Activated naive CD4-positive, alpha-beta T cell treated with anti-CD3 and anti-CD28 coated beads, Interleukin-2, amount 10 ng/mL, durations not matched to agents 7 days and 5 days (primary cell): ENCODE results near the gene KY.

Source experiments
- CTCF ChIA-PET: fragments of 350-600 bp; sonication (Branson Sonifier 250); formaldehyde crosslinking; loops from one replicate; lab custom pipeline; 2021; ENCODE audit warnings: antibody characterized with exemption; lab: Charles Lee
- DNase-seq: peaks from one replicate; pipeline ENCODE4 v3.0.0-alpha.2; 2020
- H3K27ac Mint-ChIP-seq: one replicate; pipeline ENCODE4 v1.8.0; 2021; ENCODE audit warnings: mild to moderate bottlenecking, moderate library complexity, mixed read lengths
- H3K27me3 Mint-ChIP-seq: one replicate; pipeline ENCODE4 v1.8.0; 2021; ENCODE audit warnings: mild to moderate bottlenecking, mixed read lengths
- H3K36me3 Mint-ChIP-seq: one replicate; pipeline ENCODE4 v1.8.0; 2021; ENCODE audit warnings: mixed read lengths
- H3K4me1 Mint-ChIP-seq: one replicate; pipeline ENCODE4 v1.8.0; 2021; ENCODE audit warnings: mixed read lengths
- H3K4me3 Mint-ChIP-seq: one replicate; pipeline ENCODE4 v1.8.0; 2021; ENCODE audit warnings: mild to moderate bottlenecking, moderate library complexity, mixed read lengths
- H3K9me3 Mint-ChIP-seq: one replicate; pipeline ENCODE4 v1.8.0; 2021; ENCODE audit warnings: mixed read lengths

Gene KY

DNA sequence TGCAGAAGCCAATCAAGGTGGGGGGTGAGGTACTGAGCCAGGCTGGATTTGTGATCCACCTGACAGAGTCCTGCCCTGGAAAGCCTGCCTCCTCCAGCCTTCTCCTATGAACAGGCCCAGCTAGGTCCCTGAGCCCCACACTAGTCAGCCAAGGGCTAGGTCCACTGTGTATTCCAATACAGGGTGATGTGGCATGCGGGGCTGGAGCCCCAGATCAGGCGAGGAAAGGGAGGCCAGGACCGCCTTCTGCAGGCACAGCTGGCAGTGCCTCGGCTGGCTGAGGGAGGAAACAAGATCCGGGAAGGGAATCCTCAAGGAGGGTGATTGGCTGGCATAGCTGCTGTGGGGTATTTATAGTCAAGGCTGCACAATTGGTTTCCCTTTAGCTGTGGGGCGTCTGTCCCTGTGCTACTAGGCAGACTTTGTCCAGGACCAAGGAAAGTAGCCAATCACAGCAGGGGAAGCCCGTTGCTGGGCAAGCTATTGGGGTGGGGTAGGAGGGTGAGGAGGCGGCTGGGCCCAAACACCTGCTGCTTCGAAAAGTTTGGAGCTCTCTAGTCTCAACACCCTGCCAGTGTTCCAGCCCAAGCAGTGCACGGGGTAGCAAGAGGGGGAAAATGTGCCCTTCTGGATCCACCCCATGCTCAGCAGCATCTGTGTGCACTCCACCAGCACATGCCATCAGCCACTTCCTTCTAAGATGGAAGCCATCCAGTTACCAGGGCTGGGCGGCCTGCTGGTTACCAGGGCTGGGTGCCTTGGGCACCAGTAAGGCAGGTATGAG lies 5.9 kb downstream of the KY start:
- no peak for DNase-seq

DNA sequence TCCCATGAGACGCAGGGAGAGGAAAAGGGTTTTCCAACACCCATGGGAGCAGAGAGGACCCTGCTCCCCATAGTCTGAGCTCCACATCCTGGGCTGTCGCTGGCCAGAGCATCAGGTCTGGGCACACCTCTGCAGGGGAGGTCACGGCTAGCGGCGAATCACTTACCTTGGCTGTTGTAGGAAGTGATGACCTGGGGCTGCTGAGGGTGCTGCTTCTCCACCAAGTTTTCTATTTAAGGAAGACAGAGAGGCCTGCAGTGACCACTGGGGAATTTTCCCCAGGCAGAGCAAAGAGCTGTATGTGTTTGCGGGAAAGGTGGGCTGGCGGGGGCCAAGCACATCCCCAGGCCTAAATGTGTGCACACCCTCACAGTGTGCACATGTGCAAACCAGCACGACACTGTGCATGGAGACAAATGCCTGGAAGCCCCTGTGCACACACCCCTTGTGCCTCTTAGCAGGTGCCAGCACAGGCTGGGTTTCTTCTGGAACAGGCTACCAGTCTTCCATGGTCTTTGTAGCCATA lies 7.6 kb downstream of the KY start:
- DNase-seq: no peak
- CTCF ChIA-PET: no interaction called here
- Mint-ChIP-seq H3K36me3 (no peaks in the 10 kb centered on the region), H3K4me3 (no peak overlapping the region), H3K4me1 (no peaks in the 10 kb centered on the region), H3K9me3 (no peaks in the 10 kb centered on the region), H3K27me3 (peaks cover 4% of the 10 kb centered on the region), H3K27ac (no peak overlapping the region)

More for the DNA sequence above, 5.9 kb downstream of the KY start:
- Mint-ChIP-seq H3K9me3 (no peaks in the 10 kb centered on the region), H3K4me3 (no peak overlapping the region), H3K27ac (no peak overlapping the region), H3K4me1 (no peaks in the 10 kb centered on the region), H3K36me3 (no peaks in the 10 kb centered on the region), H3K27me3 (peaks cover 19% of the 10 kb centered on the region)
- CTCF ChIA-PET: no interaction called here

DNA sequence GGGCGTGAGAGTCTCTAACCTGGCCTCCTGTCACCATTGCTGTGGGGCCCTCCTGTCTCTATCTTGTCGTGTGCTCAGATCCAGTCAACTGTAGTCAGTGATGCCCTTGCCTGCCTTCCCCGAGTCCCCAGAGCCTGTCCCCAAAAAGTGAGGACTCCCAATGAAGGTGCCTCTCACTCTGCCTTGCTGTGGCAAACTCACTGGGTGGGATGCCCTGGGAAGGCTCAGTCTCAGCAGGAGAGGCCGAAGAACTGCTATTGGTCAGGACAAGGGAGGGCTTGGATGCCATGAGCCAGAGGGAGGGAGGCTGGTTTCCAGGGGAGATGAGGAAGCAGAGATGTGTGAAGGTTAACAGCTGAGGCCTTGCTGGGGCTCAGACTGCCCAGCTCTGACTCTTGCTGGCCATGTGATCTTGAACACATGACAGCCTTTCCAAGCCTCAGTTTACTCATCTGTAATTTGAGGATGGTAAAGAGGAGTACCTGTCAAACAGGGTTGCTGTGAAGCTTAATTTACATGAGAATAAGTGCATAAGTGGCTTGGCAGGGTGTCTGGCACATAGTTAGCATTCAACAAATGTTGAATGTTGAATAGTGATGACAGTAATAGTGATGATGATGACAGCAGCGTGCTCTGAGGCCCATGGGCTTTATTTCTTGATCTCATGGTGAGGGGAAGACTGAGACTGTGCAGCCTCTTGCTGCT lies 8.2 kb downstream of the KY start:
- CTCF ChIA-PET: no interaction called here
- H3K36me3 Mint-ChIP-seq: no peaks in the 10 kb centered on the region
- H3K27me3 Mint-ChIP-seq: peaks cover 3% of the 10 kb centered on the region
- no peaks in the 10 kb centered on the region for H3K4me1 Mint-ChIP-seq
- no peak for DNase-seq
- H3K4me3 Mint-ChIP-seq: no peak overlapping the region
- H3K9me3 Mint-ChIP-seq: no peaks in the 10 kb centered on the region
- no peak overlapping the region for H3K27ac Mint-ChIP-seq

DNA sequence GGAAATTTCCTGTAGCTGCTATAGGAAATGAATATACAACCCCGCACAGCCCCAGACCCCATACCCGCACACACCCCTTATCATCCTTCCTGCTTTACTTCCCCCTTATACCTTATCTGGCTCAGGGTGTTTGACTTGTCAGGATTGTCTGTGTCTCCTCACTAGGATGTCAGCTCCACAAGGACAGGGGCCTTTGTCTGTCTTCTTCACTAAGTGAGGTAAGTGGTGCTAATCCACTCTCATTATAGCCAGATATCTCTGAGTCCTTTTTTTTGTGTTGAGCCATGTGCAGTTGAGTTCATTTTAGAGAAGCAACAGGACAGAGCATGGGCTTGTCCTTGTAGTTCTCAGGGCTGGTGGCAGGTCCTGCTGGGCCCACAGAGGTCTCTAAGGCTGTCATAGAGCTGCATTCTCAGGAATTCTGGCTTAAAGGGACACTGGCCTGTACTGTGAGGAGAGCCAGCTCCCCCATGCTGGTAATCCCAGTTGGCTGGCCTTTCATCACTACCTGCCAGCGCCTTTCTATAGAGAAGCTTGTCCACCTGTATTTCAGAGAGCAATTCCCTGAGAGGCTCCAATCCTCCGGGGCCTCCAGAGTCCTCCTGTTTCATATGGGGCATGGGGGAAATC lies 9.0 kb downstream of the KY start:
- DNase-seq: no peak
- no peaks in the 10 kb centered on the region for H3K4me1 Mint-ChIP-seq
- H3K27ac Mint-ChIP-seq: no peak overlapping the region
- CTCF ChIA-PET: interaction anchor here (0.6 to 1.1 kb wide), 2 partner anchors 41 to 186 kb away, joined by 3 to 5 read pairs; no protein-coding TSS in a partner anchor
- H3K9me3 Mint-ChIP-seq: no peaks in the 10 kb centered on the region
- H3K4me3 Mint-ChIP-seq: no peak overlapping the region
- no peaks in the 10 kb centered on the region for H3K36me3 Mint-ChIP-seq
- peaks cover 3% of the 10 kb centered on the region for H3K27me3 Mint-ChIP-seq

DNA sequence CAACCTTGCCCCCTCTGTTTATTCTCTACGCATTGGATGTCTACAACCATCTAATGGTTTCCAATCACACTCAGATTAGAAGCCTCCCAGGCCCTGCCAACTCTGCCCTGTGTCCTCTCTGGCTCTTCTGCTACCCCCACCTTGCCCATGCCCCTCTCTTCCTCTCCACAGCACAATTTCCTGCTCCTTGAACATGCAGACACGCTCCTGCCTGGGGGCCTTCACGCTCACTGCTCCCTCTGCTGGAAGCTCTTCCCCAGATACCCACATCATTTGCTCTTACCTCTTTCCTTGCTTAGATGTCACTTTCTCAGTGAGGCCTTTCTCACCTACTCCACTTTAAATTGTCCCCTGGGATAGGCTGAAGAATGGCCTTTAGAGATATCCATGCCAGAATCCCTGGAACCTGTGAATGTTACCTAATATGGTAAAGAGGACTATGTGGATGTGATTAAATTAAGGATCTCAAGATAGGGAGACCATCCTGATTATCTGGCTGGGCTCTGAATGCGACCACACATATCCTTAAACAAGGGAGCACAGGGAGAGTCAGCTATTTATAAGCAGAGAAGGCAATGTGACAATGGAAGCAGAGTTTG lies 9.9 kb downstream of the KY start:
- CTCF ChIA-PET: interaction anchor here (0.6 to 3.1 kb wide), 3 partner anchors 38 to 187 kb away, joined by 3 to 9 read pairs (median 5); no protein-coding TSS in a partner anchor
- no peak overlapping the region for H3K27ac Mint-ChIP-seq
- DNase-seq: peak; percentile 33
- no peak overlapping the region for H3K4me3 Mint-ChIP-seq
- H3K27me3 Mint-ChIP-seq: peaks cover 3% of the 10 kb centered on the region
- H3K36me3 Mint-ChIP-seq: no peaks in the 10 kb centered on the region
- no peaks in the 10 kb centered on the region for H3K9me3 Mint-ChIP-seq
- H3K4me1 Mint-ChIP-seq: no peaks in the 10 kb centered on the region

DNA sequence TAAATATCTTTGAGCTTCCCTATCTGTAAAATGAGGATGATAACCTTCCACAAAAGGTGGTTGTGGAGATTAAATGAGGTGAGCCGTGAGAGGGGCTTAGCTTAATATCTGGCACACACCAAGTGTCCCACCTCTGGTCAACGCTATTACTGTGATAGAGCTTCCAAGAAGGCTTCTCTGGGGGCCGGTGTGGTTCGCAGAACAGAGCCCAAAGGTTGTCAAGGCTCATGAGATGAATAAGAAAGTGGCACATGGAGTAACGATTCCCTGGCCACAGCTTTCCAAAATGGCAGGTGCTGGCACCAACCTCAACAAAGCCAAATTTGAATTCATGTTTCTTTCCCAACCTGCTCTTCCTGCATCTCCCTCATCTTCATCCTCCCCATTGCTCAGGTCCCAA lies 10.4 kb downstream of the KY start:
- Mint-ChIP-seq H3K4me3 (no peak overlapping the region), H3K4me1 (no peaks in the 10 kb centered on the region), H3K27me3 (peaks cover 3% of the 10 kb centered on the region), H3K9me3 (no peaks in the 10 kb centered on the region), H3K27ac (no peak overlapping the region), H3K36me3 (no peaks in the 10 kb centered on the region)
- DNase-seq: no peak
- CTCF ChIA-PET: interaction anchor here (3.1 kb wide), 1 partner anchor 37 kb away, joined by 9 read pairs; no protein-coding TSS in a partner anchor

DNA sequence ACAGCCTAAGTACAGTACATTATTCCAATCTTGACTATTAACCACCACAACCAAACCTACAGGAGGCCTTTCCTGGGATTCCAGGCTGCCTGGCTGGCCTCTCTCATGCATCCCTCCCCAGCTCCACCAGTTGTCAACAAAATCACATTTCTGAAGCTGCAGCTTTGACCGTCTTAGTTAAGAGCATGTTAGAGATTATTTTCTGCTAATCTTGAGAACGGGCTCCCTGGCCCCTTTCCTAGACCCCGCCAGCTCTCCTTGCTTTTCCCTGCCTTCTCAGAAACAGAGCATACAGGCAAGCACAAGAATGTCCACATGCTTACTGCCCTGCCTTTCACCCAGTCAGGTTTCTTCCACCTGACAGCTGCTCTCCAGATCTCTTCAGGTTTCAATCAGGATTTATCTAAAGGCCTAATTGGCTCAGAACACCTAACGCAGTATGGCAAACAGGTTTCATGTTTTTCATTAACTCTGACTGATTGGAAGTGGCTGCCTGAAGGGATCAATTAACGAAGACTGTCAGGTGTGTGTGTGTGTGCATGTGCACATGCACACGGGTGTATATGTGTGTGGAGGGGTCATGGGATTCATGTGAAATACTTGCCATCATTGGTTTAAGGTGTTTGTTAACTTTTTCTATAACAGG lies 12.3 kb downstream of the KY start:
- Mint-ChIP-seq H3K4me3 (no peak overlapping the region), H3K4me1 (no peaks in the 10 kb centered on the region), H3K9me3 (no peaks in the 10 kb centered on the region), H3K36me3 (no peaks in the 10 kb centered on the region), H3K27me3 (peaks cover 3% of the 10 kb centered on the region), H3K27ac (no peak overlapping the region)
- CTCF ChIA-PET: interaction anchor here (1.8 to 3.1 kb wide), 2 partner anchors 35 to 38 kb away, joined by 5 to 9 read pairs; no protein-coding TSS in a partner anchor
- no peak for DNase-seq

DNA sequence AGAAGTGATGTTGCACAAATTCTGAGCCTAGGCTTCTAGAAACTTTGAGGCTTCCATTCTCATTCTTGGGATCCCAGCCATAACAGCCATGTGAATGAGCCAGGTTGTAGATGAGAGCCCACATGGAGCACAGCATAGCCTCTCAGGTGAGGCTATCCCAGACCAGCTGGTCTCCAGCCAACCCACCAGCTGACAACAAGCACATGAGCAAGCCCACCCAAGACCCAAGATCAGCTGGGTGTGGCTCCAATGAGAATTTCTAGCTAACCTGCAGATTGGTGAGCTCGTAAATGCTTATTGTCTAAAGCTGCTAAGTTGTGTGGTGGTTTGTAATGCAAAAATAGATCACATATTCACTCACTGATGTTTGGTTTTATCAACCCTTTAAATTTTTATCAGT lies 14.4 kb downstream of the KY start:
- Mint-ChIP-seq H3K4me1 (no peaks in the 10 kb centered on the region), H3K27ac (no peak overlapping the region), H3K9me3 (no peaks in the 10 kb centered on the region), H3K36me3 (no peaks in the 10 kb centered on the region), H3K27me3 (peaks cover 3% of the 10 kb centered on the region), H3K4me3 (no peak overlapping the region)
- no peak for DNase-seq
- CTCF ChIA-PET: no interaction called here

DNA sequence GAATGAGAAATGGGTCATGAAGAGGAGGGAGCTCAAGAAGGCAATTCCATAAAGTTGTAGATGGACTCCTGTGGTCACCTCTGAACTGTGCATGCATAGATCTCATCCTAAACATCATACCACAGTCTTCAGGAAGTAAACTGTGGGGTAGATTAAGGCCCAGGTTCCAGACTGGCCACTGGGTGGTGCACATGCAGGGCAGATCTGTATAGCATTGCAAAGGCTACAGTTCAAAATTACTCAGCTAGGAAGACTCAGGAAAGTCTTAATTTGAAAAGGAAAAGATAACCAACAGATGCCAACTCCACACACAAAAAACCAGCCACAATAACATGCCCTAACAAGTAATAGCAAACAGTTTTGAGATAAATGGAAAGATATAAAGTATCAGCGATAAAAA lies 20.3 kb downstream of the KY start:
- H3K27ac Mint-ChIP-seq: no peak overlapping the region
- peaks cover 9% of the 10 kb centered on the region for H3K9me3 Mint-ChIP-seq
- no peaks in the 10 kb centered on the region for H3K36me3 Mint-ChIP-seq
- CTCF ChIA-PET: no interaction called here
- no peaks in the 10 kb centered on the region for H3K4me1 Mint-ChIP-seq
- DNase-seq: no peak
- H3K27me3 Mint-ChIP-seq: peaks cover 8% of the 10 kb centered on the region
- no peak overlapping the region for H3K4me3 Mint-ChIP-seq

DNA sequence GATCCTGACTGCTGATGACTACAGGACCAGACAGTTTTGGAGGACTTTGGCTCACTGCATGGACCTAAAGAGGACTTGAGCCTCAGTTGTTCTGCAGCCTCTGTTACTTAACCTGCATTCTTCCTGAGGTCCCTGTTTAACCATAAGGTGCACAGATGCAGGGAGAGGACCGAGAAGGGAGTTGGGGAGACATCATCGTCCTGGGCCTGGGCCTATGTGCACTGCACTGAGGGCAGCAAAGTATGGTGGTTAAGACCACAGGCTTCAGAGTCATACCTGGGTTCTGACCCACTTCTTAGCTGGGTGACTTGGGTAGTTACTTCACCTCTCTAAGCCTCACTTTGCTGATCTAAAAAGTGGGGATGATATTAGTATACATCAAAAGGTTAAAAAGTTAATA lies 21.9 kb downstream of the KY start:
- no peak overlapping the region for H3K27ac Mint-ChIP-seq

DNA sequence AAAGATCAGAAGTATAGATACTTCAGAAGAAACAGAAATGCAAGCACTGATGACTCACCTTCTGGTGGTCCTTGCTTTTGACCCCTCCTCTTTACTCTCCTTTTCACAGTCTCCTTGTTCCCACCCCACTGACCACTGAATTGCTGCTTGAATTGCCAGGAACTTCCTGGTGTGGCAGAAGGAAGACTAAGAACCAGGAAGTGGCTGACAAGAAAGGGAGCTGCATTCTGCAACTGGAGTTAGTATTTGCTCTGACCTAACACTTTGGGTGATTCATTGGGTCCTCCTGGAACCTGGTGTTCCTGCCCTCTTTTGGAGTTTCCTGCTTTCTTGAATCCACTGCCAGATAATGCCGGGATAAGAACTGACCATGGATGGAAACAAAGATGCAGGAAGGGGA lies 23.0 kb downstream of the KY start:
- CTCF ChIA-PET: no interaction called here
- H3K9me3 Mint-ChIP-seq: peaks cover 9% of the 10 kb centered on the region
- H3K4me1 Mint-ChIP-seq: no peaks in the 10 kb centered on the region
- H3K36me3 Mint-ChIP-seq: no peaks in the 10 kb centered on the region
- H3K27me3 Mint-ChIP-seq: peaks cover 12% of the 10 kb centered on the region
- no peak overlapping the region for H3K4me3 Mint-ChIP-seq
- no peak for DNase-seq
- H3K27ac Mint-ChIP-seq: no peak overlapping the region

More for the DNA sequence above, 21.9 kb downstream of the KY start:
- peaks cover 9% of the 10 kb centered on the region for H3K9me3 Mint-ChIP-seq
- peaks cover 8% of the 10 kb centered on the region for H3K27me3 Mint-ChIP-seq
- no peaks in the 10 kb centered on the region for H3K4me1 Mint-ChIP-seq
- CTCF ChIA-PET: no interaction called here
- no peaks in the 10 kb centered on the region for H3K36me3 Mint-ChIP-seq
- H3K4me3 Mint-ChIP-seq: no peak overlapping the region
- DNase-seq: no peak

DNA sequence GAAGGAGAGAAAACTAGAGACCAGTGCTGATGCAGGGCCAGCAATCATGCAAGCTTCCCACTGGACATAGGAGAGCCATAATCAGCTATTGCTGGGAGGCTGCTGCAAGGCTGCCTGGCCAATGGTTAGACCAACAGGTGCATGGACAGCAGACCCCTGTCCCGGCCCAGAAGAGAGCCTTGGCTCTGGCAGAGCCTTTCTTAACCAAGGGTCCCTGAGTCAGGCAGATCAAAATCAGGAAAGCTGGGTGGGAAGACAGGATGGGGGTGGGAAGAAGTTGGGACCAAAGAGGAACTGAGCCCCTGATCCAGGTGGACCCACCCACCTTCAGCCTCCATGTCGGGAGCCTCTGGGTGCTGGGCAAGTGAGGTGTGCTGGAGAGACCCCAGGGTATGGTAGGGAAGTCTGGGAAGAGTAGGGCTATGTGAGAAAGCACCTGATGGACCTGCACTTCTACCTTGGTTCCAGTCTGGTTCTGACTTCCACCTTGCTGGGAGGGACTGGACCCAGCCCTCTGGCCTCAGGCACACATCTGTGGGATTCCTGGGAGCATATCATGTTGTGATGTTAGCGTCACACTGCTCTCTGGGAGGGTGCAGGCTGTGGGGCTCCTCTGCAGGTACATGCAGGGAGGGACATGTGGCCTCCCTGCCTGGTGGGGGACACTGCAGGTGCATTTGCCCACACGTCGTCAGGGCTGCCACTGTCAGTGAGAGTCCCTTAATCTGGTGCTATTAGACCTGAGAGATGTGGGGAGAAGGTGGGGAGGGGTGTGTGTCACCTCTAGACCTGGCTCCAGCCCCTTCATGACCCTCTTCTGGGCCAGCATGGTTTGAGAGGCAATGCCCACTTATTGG lies 24.7 kb downstream of the KY start:
- Mint-ChIP-seq H3K9me3 (peaks cover 8% of the 10 kb centered on the region), H3K4me3 (no peak overlapping the region), H3K27ac (no peak overlapping the region), H3K4me1 (no peaks in the 10 kb centered on the region), H3K27me3 (peaks cover 12% of the 10 kb centered on the region), H3K36me3 (no peaks in the 10 kb centered on the region)
- CTCF ChIA-PET: no interaction called here
- DNase-seq: no peak

DNA sequence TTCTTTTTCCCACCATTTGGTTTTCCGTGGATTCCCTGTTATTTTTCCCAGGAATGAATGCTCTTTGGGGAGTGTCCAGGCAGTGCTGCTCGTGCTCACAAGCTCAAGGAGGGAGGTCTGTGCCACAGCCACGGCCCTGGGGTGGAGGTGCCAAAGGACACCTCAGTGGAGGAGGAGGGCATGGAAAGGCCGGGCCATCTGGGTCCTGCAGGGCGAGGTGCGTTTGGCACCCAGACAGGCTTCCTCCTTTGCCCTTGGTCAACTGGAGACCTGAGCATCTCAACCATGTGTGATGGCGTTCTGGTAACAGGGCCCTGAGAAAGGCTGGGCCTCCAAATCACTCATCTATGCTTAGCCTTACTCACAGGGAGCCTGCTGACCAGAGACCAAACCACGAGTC lies 25.4 kb downstream of the KY start:
- H3K27me3 Mint-ChIP-seq: peaks cover 10% of the 10 kb centered on the region
- H3K4me3 Mint-ChIP-seq: no peak overlapping the region
- no peaks in the 10 kb centered on the region for H3K4me1 Mint-ChIP-seq
- no peaks in the 10 kb centered on the region for H3K36me3 Mint-ChIP-seq
- peaks cover 2% of the 10 kb centered on the region for H3K9me3 Mint-ChIP-seq
- no peak for DNase-seq
- no peak overlapping the region for H3K27ac Mint-ChIP-seq
- CTCF ChIA-PET: interaction anchor here (1.8 kb wide), 1 partner anchor 25 kb away, joined by 5 read pairs; no protein-coding TSS in a partner anchor
